CD4-positive, alpha-beta T cell (primary cell): ENCODE results near the gene CDKAL1. TPM values are rescaled to one million over a fixed set of nuclear protein-coding genes. Genes with fewer than 3 reads are reported as not detected.

ENCODE experiments used
- ATAC-seq: fragments of 200-7000 bp; cut with Tn5 transposase; one replicate; pipeline ENCODE4 v1.10.0; 2022; ENCODE audit warnings: mild to moderate bottlenecking; ENCODE audit not compliant: poor library complexity
- CTCF ChIA-PET: fragments of 350-600 bp; sonication (Branson Sonifier 250); formaldehyde crosslinking; loops from one replicate; lab custom pipeline; 2021; ENCODE audit warnings: antibody characterized with exemption, inconsistent platforms; lab: Charles Lee
- POLR2A ChIA-PET: fragments of 350-600 bp; sonication (Branson Sonifier 250); formaldehyde crosslinking; loops from one replicate; lab custom pipeline; 2021; ENCODE audit warnings: antibody characterized with exemption, inconsistent platforms; lab: Charles Lee
- DNase-seq, 14 experiments: peaks; one replicate each; pipeline ENCODE4 v3.0.0-alpha.2; 2013 to 2020; ENCODE audit warnings: mixed read lengths in 2 of 14
- H3K27ac ChIP-seq, 2 donors: one replicate each; pipeline versions ENCODE4 v1.5.1 to v1.7.0; 2013; ENCODE audit warnings: low read length in 2 of 2, low read depth in 1 of 2, mild to moderate bottlenecking in 1 of 2
- H3K27me3 ChIP-seq, 2 experiments: 1 replicate in 1 of 2; 2 replicates in 1 of 2; pipeline versions ENCODE4 v1.6.1 to v1.7.0; 2013; ENCODE audit warnings: low read length in 2 of 2, control low read depth in 1 of 2, mild to moderate bottlenecking in 1 of 2, moderate library complexity in 1 of 2; ENCODE audit not compliant: insufficient read depth in 2 of 2, control insufficient read depth in 1 of 2
- H3K36me3 ChIP-seq: one replicate; pipeline ENCODE4 v1.6.1; 2013; ENCODE audit warnings: low read length, control low read depth; ENCODE audit not compliant: insufficient read depth
- H3K4me1 ChIP-seq: one replicate; pipeline ENCODE4 v1.6.1; 2013; ENCODE audit warnings: low read length, control low read depth; ENCODE audit not compliant: insufficient read depth
- H3K4me3 ChIP-seq: one replicate; pipeline ENCODE4 v1.5.1; 2013; ENCODE audit warnings: mild to moderate bottlenecking, low read length, moderate library complexity
- H3K9me3 ChIP-seq, 2 experiments: 1 replicate in 1 of 2; 2 replicates in 1 of 2; pipeline versions ENCODE4 v1.6.1 to v1.7.0; 2013; ENCODE audit warnings: low read length in 2 of 2, mild to moderate bottlenecking in 2 of 2, control low read depth in 1 of 2, moderate library complexity in 1 of 2; ENCODE audit not compliant: control insufficient read depth in 1 of 2, insufficient read depth in 1 of 2
- H3K27ac Mint-ChIP-seq: one replicate; pipeline ENCODE4 v1.8.0; 2020; ENCODE audit warnings: mixed read lengths
- H3K27me3 Mint-ChIP-seq: one replicate; pipeline ENCODE4 v1.8.0; 2021; ENCODE audit warnings: mixed read lengths
- H3K36me3 Mint-ChIP-seq: one replicate; pipeline ENCODE4 v1.8.0; 2021; ENCODE audit warnings: low read depth, mixed read lengths
- H3K4me1 Mint-ChIP-seq: one replicate; pipeline ENCODE4 v1.8.0; 2021; ENCODE audit warnings: low read depth, mixed read lengths
- H3K4me3 Mint-ChIP-seq: one replicate; pipeline ENCODE4 v1.8.0; 2020; ENCODE audit warnings: mild to moderate bottlenecking, mixed read lengths
- H3K9me3 Mint-ChIP-seq: one replicate; pipeline ENCODE4 v1.8.0; 2020; ENCODE audit warnings: mixed read lengths
- CTCF ChIP-seq: fragments of 200-600 bp; IDR thresholded peaks from one replicate; pipeline ENCODE4 v1.8.0; 2022; ENCODE audit warnings: antibody characterized with exemption, mild to moderate bottlenecking
- intact Hi-C, 2 experiments: fragments of 100-400 bp; cut with DNase I in 1 of 2; cut with micrococcal nuclease in 1 of 2; formaldehyde crosslinking; loops; one replicate each; pipeline versions ENCODE4 v1.15.1 to v1.9.0; 2023 to 2025; cut with DNase I, micrococcal nuclease
- total RNA-seq, 174 experiments: library from RNA in 2 of 174; stranded (reverse) in 2 of 174; gene quantifications; one replicate each; pipeline ENCODE4 v1.2.3 and lab custom pipeline; 2021 to 2026

The CDKAL1 gene
- total RNA-seq, 2 experiments from 2014 or later: 21.3 to 23.9 TPM

- ATAC-seq (no peak), DNase-seq (no peak)
- H3K4me3 ChIP-seq: no peak overlapping the region
- no peaks in the 10 kb centered on the region for H3K4me1 ChIP-seq
- no peak overlapping the region for H3K27ac ChIP-seq
- ChIA-PET POLR2A (no interaction called here), CTCF (no interaction called here)
- H3K9me3 ChIP-seq: no peaks in the 10 kb centered on the region
- Mint-ChIP-seq H3K36me3 (peaks cover 26% of the 10 kb centered on the region), H3K4me3 (no peak overlapping the region), H3K27ac (no peak overlapping the region), H3K4me1 (no peaks in the 10 kb centered on the region), H3K27me3 (no peaks in the 10 kb centered on the region), H3K9me3 (no peaks in the 10 kb centered on the region)
- intact Hi-C loops: no loop called here
- H3K36me3 ChIP-seq: no peaks in the 10 kb centered on the region
- no peak for TF ChIP-seq CTCF
- H3K27me3 ChIP-seq: no peaks in the 10 kb centered on the region
These were observed 498.8 kb downstream of the CDKAL1 start for GRCh38 chr6:21033084-21033483.

GRCh38 chr6:21033575-21034026 is 499.3 kb downstream of the CDKAL1 start:
- no peak overlapping the region for H3K4me3 Mint-ChIP-seq
- H3K27me3 ChIP-seq: no peaks in the 10 kb centered on the region
- no peak overlapping the region for H3K27ac Mint-ChIP-seq
- no peak overlapping the region for H3K4me3 ChIP-seq
- H3K4me1 Mint-ChIP-seq: no peaks in the 10 kb centered on the region
- intact Hi-C loops: no loop called here
- no peak for TF ChIP-seq CTCF
- ATAC-seq (no peak), DNase-seq (no peak)
- peaks cover 21% of the 10 kb centered on the region for H3K36me3 Mint-ChIP-seq
- H3K4me1 ChIP-seq: no peaks in the 10 kb centered on the region
- POLR2A ChIA-PET: no interaction called here
- H3K9me3 Mint-ChIP-seq: no peaks in the 10 kb centered on the region
- H3K9me3 ChIP-seq: no peaks in the 10 kb centered on the region
- H3K27ac ChIP-seq: no peak overlapping the region
- H3K36me3 ChIP-seq: no peaks in the 10 kb centered on the region
- H3K27me3 Mint-ChIP-seq: no peaks in the 10 kb centered on the region
- CTCF ChIA-PET: no interaction called here

GRCh38 chr6:21034345-21034744 is 500.1 kb downstream of the CDKAL1 start:
- no peaks in the 10 kb centered on the region for H3K4me1 Mint-ChIP-seq
- no peaks in the 10 kb centered on the region for H3K9me3 Mint-ChIP-seq
- H3K4me3 Mint-ChIP-seq: no peak overlapping the region
- DNase-seq (no peak), ATAC-seq (no peak)
- Histone ChIP-seq H3K4me3 (no peak overlapping the region), H3K36me3 (no peaks in the 10 kb centered on the region), H3K27ac (no peak overlapping the region), H3K27me3 (no peaks in the 10 kb centered on the region), H3K4me1 (no peaks in the 10 kb centered on the region), H3K9me3 (no peaks in the 10 kb centered on the region)
- POLR2A ChIA-PET: no interaction called here
- peaks cover 14% of the 10 kb centered on the region for H3K36me3 Mint-ChIP-seq
- H3K27ac Mint-ChIP-seq: no peak overlapping the region
- no peaks in the 10 kb centered on the region for H3K27me3 Mint-ChIP-seq
- intact Hi-C loops: no loop called here
- CTCF ChIA-PET: no interaction called here
- TF ChIP-seq CTCF: no peak
